Hepatocyte (in vitro differentiated cells): ENCODE data around the gene SCN11A. TPM values are rescaled to one million over a fixed set of nuclear protein-coding genes. Genes with fewer than 3 reads are reported as not detected.

Experiments used
- DNase-seq: peaks from one replicate; pipeline ENCODE4 v3.0.0-alpha.2; 2016; ENCODE audit warnings: low spot score
- H2AFZ ChIP-seq: fragments of 200-600 bp; sonication (generic); 2 replicates; pipeline ENCODE4 v1.6.0; 2016; ENCODE audit warnings: antibody characterized with exemption, mild to moderate bottlenecking
- H3K27ac ChIP-seq: fragments of 200-600 bp; sonication (generic); 2 replicates; pipeline ENCODE4 v1.5.1; 2016; ENCODE audit warnings: mild to moderate bottlenecking
- H3K27me3 ChIP-seq: fragments of 200-600 bp; sonication (generic); 2 replicates; pipeline ENCODE4 v1.6.1; 2016
- H3K36me3 ChIP-seq: fragments of 200-600 bp; sonication (generic); replicated peaks from 2 replicates; pipeline ENCODE4 v1.5.1; 2016; ENCODE audit warnings: low read depth; ENCODE audit not compliant: insufficient read depth
- H3K4me1 ChIP-seq: fragments of 200-600 bp; sonication (generic); 2 replicates; pipeline ENCODE4 v1.5.1; 2016; ENCODE audit warnings: mild to moderate bottlenecking, moderate library complexity; ENCODE audit not compliant: insufficient read depth
- H3K4me2 ChIP-seq: fragments of 200-600 bp; sonication (generic); 2 replicates; pipeline ENCODE4 v1.6.0; 2016
- H3K4me3 ChIP-seq: fragments of 200-600 bp; sonication (generic); 2 replicates; pipeline ENCODE4 v1.5.1; 2016; ENCODE audit warnings: mild to moderate bottlenecking
- H3K79me2 ChIP-seq: fragments of 200-600 bp; sonication (generic); 2 replicates; pipeline ENCODE4 v1.6.0; 2017; ENCODE audit warnings: mild to moderate bottlenecking
- H3K9me2 ChIP-seq: fragments of 200-600 bp; sonication (generic); replicated peaks from 2 replicates; pipeline ENCODE4 v1.6.0; 2017; ENCODE audit warnings: mild to moderate bottlenecking; ENCODE audit not compliant: insufficient read depth
- H3K9me3 ChIP-seq: fragments of 200-600 bp; sonication (generic); 2 replicates; pipeline ENCODE4 v1.5.1; 2016; ENCODE audit warnings: low read depth, mild to moderate bottlenecking
- H4K20me1 ChIP-seq: fragments of 200-600 bp; sonication (generic); 2 replicates; pipeline ENCODE4 v1.6.0; 2016; ENCODE audit warnings: mild to moderate bottlenecking; ENCODE audit not compliant: insufficient read depth, poor library complexity, severe bottlenecking
- EZH2 ChIP-seq: fragments of 200-600 bp; sonication (generic); IDR thresholded peaks from 2 replicates; pipeline ENCODE4 v1.6.1; 2016; ENCODE audit warnings: antibody characterized with exemption, mild to moderate bottlenecking, borderline replicate concordance
- EZH2phosphoT487 ChIP-seq: fragments of 200-600 bp; sonication (generic); IDR thresholded peaks from one replicate; pipeline ENCODE4 v1.6.1; 2018; ENCODE audit warnings: antibody characterized with exemption, mild to moderate bottlenecking, low read depth, moderate library complexity; ENCODE audit not compliant: unreplicated experiment, severe bottlenecking
- WGBS: methylation state at CpG from one replicate; pipeline ENCODE4 v1.1.6; 2016; ENCODE audit warnings: low lambda C conversion rate; ENCODE audit errors: missing lambda C conversion rate; 5-methylcytosine and 5-hydroxymethylcytosine counted together
- polyA plus RNA-seq: library from polyadenylated mRNA; unstranded; fragments of >200 nt; fragmentation: Nextera tagmentation; extraction: Ambion mirVana; gene quantifications from 2 replicates; pipeline ENCODE4 v1.2.1, GENCODE V29; 2016
- total RNA-seq: library from RNA; depleted of rRNA; stranded (reverse); fragments of >200 nt; gene quantifications from 2 replicates; pipeline ENCODE4 v1.2.3, GENCODE V29; 2014
- TF ChIP-seq, protein P1 (sequence below): fragments of 200-600 bp; sonication (generic); IDR thresholded peaks from 2 replicates; pipeline ENCODE4 v1.5.1; 2016; ENCODE audit warnings: antibody characterized with exemption, mild to moderate bottlenecking; ENCODE audit not compliant: poor library complexity

SCN11A gene
- total and polyA plus RNA-seq, 2 experiments from 2014 or later: 1.9 to 3.7 TPM

GRCh38 chr3:39099738-39100499, 48.2 kb upstream of the SCN11A start:
- TF ChIP-seq EZH2phosphoT487: no peak
- TF ChIP-seq, protein P1, sequence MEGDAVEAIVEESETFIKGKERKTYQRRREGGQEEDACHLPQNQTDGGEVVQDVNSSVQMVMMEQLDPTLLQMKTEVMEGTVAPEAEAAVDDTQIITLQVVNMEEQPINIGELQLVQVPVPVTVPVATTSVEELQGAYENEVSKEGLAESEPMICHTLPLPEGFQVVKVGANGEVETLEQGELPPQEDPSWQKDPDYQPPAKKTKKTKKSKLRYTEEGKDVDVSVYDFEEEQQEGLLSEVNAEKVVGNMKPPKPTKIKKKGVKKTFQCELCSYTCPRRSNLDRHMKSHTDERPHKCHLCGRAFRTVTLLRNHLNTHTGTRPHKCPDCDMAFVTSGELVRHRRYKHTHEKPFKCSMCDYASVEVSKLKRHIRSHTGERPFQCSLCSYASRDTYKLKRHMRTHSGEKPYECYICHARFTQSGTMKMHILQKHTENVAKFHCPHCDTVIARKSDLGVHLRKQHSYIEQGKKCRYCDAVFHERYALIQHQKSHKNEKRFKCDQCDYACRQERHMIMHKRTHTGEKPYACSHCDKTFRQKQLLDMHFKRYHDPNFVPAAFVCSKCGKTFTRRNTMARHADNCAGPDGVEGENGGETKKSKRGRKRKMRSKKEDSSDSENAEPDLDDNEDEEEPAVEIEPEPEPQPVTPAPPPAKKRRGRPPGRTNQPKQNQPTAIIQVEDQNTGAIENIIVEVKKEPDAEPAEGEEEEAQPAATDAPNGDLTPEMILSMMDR: no peak
- TF ChIP-seq EZH2: no peak
- Histone ChIP-seq H2AFZ (no peak overlapping the region), H3K27me3 (no peaks in the 10 kb centered on the region), H3K79me2 (peaks cover 37% of the 10 kb centered on the region), H3K4me3 (no peak overlapping the region), H3K36me3 (no peaks in the 10 kb centered on the region), H4K20me1 (peaks cover 33% of the 10 kb centered on the region), H3K9me3 (no peaks in the 10 kb centered on the region), H3K4me2 (no peak overlapping the region), H3K9me2 (no peaks in the 10 kb centered on the region), H3K4me1 (no peaks in the 10 kb centered on the region), H3K27ac (no peak overlapping the region)
- DNase-seq: no peak
- 97% methylated on average over 2 of the region's 2 CpGs for WGBS

DNA sequence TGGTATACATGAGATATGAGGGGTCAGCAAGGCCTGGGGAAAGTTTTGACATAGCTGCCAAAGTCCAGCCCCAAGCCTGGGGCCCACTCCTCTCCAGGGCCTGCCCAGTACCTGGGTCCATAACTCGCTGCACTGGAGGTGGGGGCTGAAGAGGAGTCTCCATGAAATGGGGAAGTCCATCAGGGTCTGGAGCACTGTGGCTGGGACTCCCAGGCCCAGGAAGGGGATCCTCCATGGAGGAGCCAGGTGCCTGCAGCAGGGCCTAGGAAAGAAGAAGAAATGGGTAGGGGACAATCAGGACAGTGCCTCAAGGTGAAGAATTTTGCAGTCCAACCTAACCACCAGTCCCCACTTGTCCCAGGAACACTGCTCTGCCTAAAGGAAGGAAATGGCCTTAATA, 47.5 kb upstream of the SCN11A start:
- no peaks in the 10 kb centered on the region for H3K27me3 ChIP-seq
- peaks cover 30% of the 10 kb centered on the region for H3K79me2 ChIP-seq
- H3K36me3 ChIP-seq: no peaks in the 10 kb centered on the region
- WGBS: 95% methylated on average over 1 of the region's 1 CpG
- H3K4me1 ChIP-seq: no peaks in the 10 kb centered on the region
- peaks cover 27% of the 10 kb centered on the region for H4K20me1 ChIP-seq
- no peak overlapping the region for H3K27ac ChIP-seq
- DNase-seq: no peak
- no peak overlapping the region for H3K4me2 ChIP-seq
- no peak overlapping the region for H3K4me3 ChIP-seq
- H2AFZ ChIP-seq: no peak overlapping the region
- TF ChIP-seq EZH2: no peak
- TF ChIP-seq, protein P1: no peak
- no peak for TF ChIP-seq EZH2phosphoT487
- H3K9me2 ChIP-seq: no peaks in the 10 kb centered on the region
- no peaks in the 10 kb centered on the region for H3K9me3 ChIP-seq

GRCh38 chr3:39098473-39099000, 46.8 kb upstream of the SCN11A start:
- no peaks in the 10 kb centered on the region for H3K27me3 ChIP-seq
- H3K9me3 ChIP-seq: no peaks in the 10 kb centered on the region
- H3K4me2 ChIP-seq: no peak overlapping the region
- H3K36me3 ChIP-seq: no peaks in the 10 kb centered on the region
- no peak for TF ChIP-seq EZH2
- no peak for TF ChIP-seq EZH2phosphoT487
- TF ChIP-seq, protein P1: no peak
- H4K20me1 ChIP-seq: peaks cover 20% of the 10 kb centered on the region
- peaks cover 23% of the 10 kb centered on the region for H3K79me2 ChIP-seq
- H3K4me1 ChIP-seq: no peaks in the 10 kb centered on the region
- H3K4me3 ChIP-seq: no peak overlapping the region
- no peak overlapping the region for H2AFZ ChIP-seq
- DNase-seq: no peak
- H3K27ac ChIP-seq: no peak overlapping the region
- no peaks in the 10 kb centered on the region for H3K9me2 ChIP-seq
- 95% methylated on average over 8 of the region's 8 CpGs for WGBS
